ENCODE data around the gene RHPN2.

Gene RHPN2

GRCh38 chr19:33089010-33089409 lies 24.3 kb upstream of the RHPN2 start:
- no peak overlapping the region for H3K27ac ChIP-seq
- no peaks in the 10 kb centered on the region; the same call in 1 of the 2 replicates for H3K79me2 ChIP-seq (ENCODE audit: insufficient read depth, low read depth)
- no peak overlapping the region for H3K4me3 ChIP-seq (IDR thresholded peaks at IDR 0.05; ENCODE audit: insufficient read depth, low read depth, low read length)
- H4K20me1 ChIP-seq (ENCODE audit: insufficient read depth): no peaks in the 10 kb centered on the region
- H3K4me2 ChIP-seq: no peak overlapping the region
- no peak for TF ChIP-seq CTCF (conservative IDR thresholded peaks at IDR 0.05; ENCODE audit: low read depth, low read length)
- no peak overlapping the region for H2AFZ ChIP-seq (ENCODE audit: low read depth)
- no peaks in the 10 kb centered on the region; the same call in 1 of the 2 replicates for H3K36me3 ChIP-seq (ENCODE audit: insufficient read depth)
- H3K4me1 ChIP-seq (ENCODE audit: low read depth, poor library complexity, severe bottlenecking): peaks cover 6% of the 10 kb centered on the region
- H3K27me3 ChIP-seq (ENCODE audit: insufficient read depth, low read depth): no peaks in the 10 kb centered on the region
- H3K9ac ChIP-seq: no peak overlapping the region

GRCh38 chr19:33086955-33087354 lies 22.3 kb upstream of the RHPN2 start:
- no peak overlapping the region for H3K27ac ChIP-seq
- no peaks in the 10 kb centered on the region for H3K27me3 ChIP-seq (ENCODE audit: insufficient read depth, low read depth)
- no peak overlapping the region for H3K4me3 ChIP-seq (IDR thresholded peaks at IDR 0.05; ENCODE audit: insufficient read depth, low read depth, low read length)
- peaks cover 14% of the 10 kb centered on the region; the same call in 1 of the 2 replicates for H3K79me2 ChIP-seq (ENCODE audit: insufficient read depth, low read depth)
- no peak for TF ChIP-seq CTCF (conservative IDR thresholded peaks at IDR 0.05; ENCODE audit: low read depth, low read length)
- H3K9ac ChIP-seq: no peak overlapping the region
- no peak overlapping the region for H3K4me2 ChIP-seq
- no peaks in the 10 kb centered on the region for H4K20me1 ChIP-seq (ENCODE audit: insufficient read depth)
- peaks cover 15% of the 10 kb centered on the region for H3K4me1 ChIP-seq (ENCODE audit: low read depth, poor library complexity, severe bottlenecking)
- H3K36me3 ChIP-seq (ENCODE audit: insufficient read depth): no peaks in the 10 kb centered on the region; the same call in 1 of the 2 replicates
- H2AFZ ChIP-seq (ENCODE audit: low read depth): no peak overlapping the region

- H3K36me3 ChIP-seq (ENCODE audit: insufficient read depth): no peaks in the 10 kb centered on the region; the same call in 1 of the 2 replicates
- H3K4me2 ChIP-seq: no peak overlapping the region
- no peak overlapping the region for H3K27ac ChIP-seq
- no peaks in the 10 kb centered on the region for H4K20me1 ChIP-seq (ENCODE audit: insufficient read depth)
- no peak overlapping the region for H3K9ac ChIP-seq
- no peak for TF ChIP-seq CTCF (conservative IDR thresholded peaks at IDR 0.05; ENCODE audit: low read depth, low read length)
- peaks cover 22% of the 10 kb centered on the region; the same call in 1 of the 2 replicates for H3K79me2 ChIP-seq (ENCODE audit: insufficient read depth, low read depth)
- no peak overlapping the region for H3K4me3 ChIP-seq (IDR thresholded peaks at IDR 0.05; ENCODE audit: insufficient read depth, low read depth, low read length)
- H2AFZ ChIP-seq (ENCODE audit: low read depth): no peak overlapping the region
- H3K4me1 ChIP-seq (ENCODE audit: low read depth, poor library complexity, severe bottlenecking): peaks cover 17% of the 10 kb centered on the region
- no peaks in the 10 kb centered on the region for H3K27me3 ChIP-seq (ENCODE audit: insufficient read depth, low read depth)
Observed at GRCh38 chr19:33085570-33086128, 21.0 kb upstream of the RHPN2 start.

- Histone ChIP-seq H3K27ac (no peak within 1 kb of the TSS; the same call in 1 of the 2 replicates), H3K4me2 (peak within 1 kb of the TSS; percentile 82), H3K9ac (peak within 1 kb of the TSS; percentile 58), H4K20me1 (ENCODE audit: insufficient read depth) (no peaks in the 10 kb centered on the region), H2AFZ (ENCODE audit: low read depth) (peak within 1 kb of the TSS; percentile 72), H3K36me3 (ENCODE audit: insufficient read depth) (no peaks in the 10 kb centered on the region), H3K4me3 (IDR thresholded peaks at IDR 0.05; ENCODE audit: insufficient read depth, low read depth, low read length) (no peak within 1 kb of the TSS), H3K4me1 (ENCODE audit: low read depth, poor library complexity, severe bottlenecking) (peaks cover 34% of the 10 kb centered on the region), H3K79me2 (ENCODE audit: insufficient read depth, low read depth) (peaks cover 22% of the 10 kb centered on the region; the same call in 1 of the 2 replicates), H3K27me3 (ENCODE audit: insufficient read depth, low read depth) (no peaks in the 10 kb centered on the region)
- TF ChIP-seq CTCF (conservative IDR thresholded peaks at IDR 0.05; ENCODE audit: low read depth, low read length): no peak
Observed at GRCh38 chr19:33080761-33081681, 16.3 kb upstream of the RHPN2 start, which contains the start of gene GPATCH1. GPATCH1 (plus strand) TSS chr19:33081181; CDS start chr19:33081194, 13 bp downstream.
